Endodermal cell (in vitro differentiated cells): ENCODE data around the gene RBM4B. TPM values are rescaled to one million over a fixed set of nuclear protein-coding genes. Genes with fewer than 3 reads are reported as not detected.
"Not testable (repeated sequence)": the region's sequence is repeated elsewhere in the genome, so short reads cannot be mapped to it uniquely, and the experiment has no call there.

Source experiments
- DNase-seq: peaks from one replicate; pipeline ENCODE4 v3.0.0-alpha.2; 2017
- H3K27ac ChIP-seq: 2 replicates; pipeline ENCODE4 v1.5.1; 2013; ENCODE audit warnings: mild to moderate bottlenecking, low read depth, low read length, moderate library complexity
- H3K27me3 ChIP-seq: 2 replicates; pipeline ENCODE4 v1.6.1; 2013; ENCODE audit warnings: mild to moderate bottlenecking, low read length, moderate library complexity; ENCODE audit not compliant: insufficient read depth, control insufficient read depth, poor library complexity, severe bottlenecking
- H3K36me3 ChIP-seq: 2 replicates; pipeline ENCODE4 v1.7.0; 2013; ENCODE audit warnings: mild to moderate bottlenecking, low read length, moderate library complexity; ENCODE audit not compliant: control insufficient read depth, insufficient read depth
- H3K4me1 ChIP-seq: one replicate; pipeline ENCODE4 v1.7.0; 2013; ENCODE audit warnings: low read length; ENCODE audit not compliant: control insufficient read depth, insufficient read depth
- H3K4me3 ChIP-seq: 2 replicates; pipeline ENCODE4 v1.5.1; 2013; ENCODE audit warnings: mild to moderate bottlenecking, low read length, moderate library complexity
- H3K9ac ChIP-seq: 2 replicates; pipeline ENCODE4 v1.6.1; 2013; ENCODE audit warnings: mild to moderate bottlenecking, low read length, moderate library complexity; ENCODE audit not compliant: poor library complexity, severe bottlenecking; ENCODE audit errors: extremely low read depth
- H3K9me3 ChIP-seq: 2 replicates; pipeline ENCODE4 v1.6.1; 2013; ENCODE audit warnings: mild to moderate bottlenecking, low read length, moderate library complexity; ENCODE audit not compliant: control insufficient read depth
- H3K27ac Mint-ChIP-seq: 2 replicates; pipeline ENCODE4 v1.8.0; 2020; ENCODE audit warnings: mixed read lengths
- H3K27me3 Mint-ChIP-seq: 2 replicates; pipeline ENCODE4 v1.8.0; 2021; ENCODE audit warnings: mild to moderate bottlenecking, mixed read lengths; ENCODE audit not compliant: insufficient read depth
- H3K36me3 Mint-ChIP-seq: 2 replicates; pipeline ENCODE4 v1.8.0; 2020; ENCODE audit warnings: low read depth, mixed read lengths
- H3K4me1 Mint-ChIP-seq: 2 replicates; pipeline ENCODE4 v1.8.0; 2020; ENCODE audit warnings: mixed read lengths
- H3K4me3 Mint-ChIP-seq: 2 replicates; pipeline ENCODE4 v1.8.0; 2020; ENCODE audit warnings: mild to moderate bottlenecking, moderate library complexity, mixed read lengths
- H3K9me3 Mint-ChIP-seq: 2 replicates; pipeline ENCODE4 v1.8.0; 2020; ENCODE audit warnings: mild to moderate bottlenecking, mixed read lengths
- CTCF ChIP-seq: fragments of 200-600 bp; sonication (generic); conservative IDR thresholded peaks from 2 replicates; pipeline ENCODE4 v1.5.0; 2021; ENCODE audit warnings: antibody characterized with exemption, mild to moderate bottlenecking
- WGBS, 2 experiments: methylation state at CpG; one replicate each; pipeline versions ENCODE4 v1.1.5 to v1.1.7; 2013; ENCODE audit warnings: missing lambda C conversion rate in 2 of 2, mixed read lengths in 1 of 2; ENCODE audit not compliant: insufficient coverage in 1 of 2, insufficient read length in 1 of 2; 5-methylcytosine and 5-hydroxymethylcytosine counted together
- long read RNA-seq, 4 experiments: library from polyadenylated mRNA in 2 of 4; library from RNA in 1 of 4; library from capped mRNA in 1 of 4; stranded (forward) in 3 of 4; unstranded in 1 of 4; transcript quantifications; one replicate each; pipeline ENCODE4 v2.0.0, GENCODE V29; 2020 to 2021; ENCODE audit warnings: inconsistent platforms in 1 of 4
- polyA plus RNA-seq, 2 experiments: library from polyadenylated mRNA; stranded (reverse); fragments of 50-300 nt; gene quantifications; one replicate each; pipeline ENCODE4 v1.2.3, GENCODE V29; 2013
- total RNA-seq, 2 donors: library from RNA; stranded (reverse); fragmentation: NEBNext Ultra II Directional in 1 of 2; extraction: Animal tissue kit (Norgen Biotek cat#: 25700) in 1 of 2; gene quantifications; 2 replicates in 1 of 2; 3 replicates in 1 of 2; pipeline ENCODE4 v1.2.1, GENCODE V29; 2021

The RBM4B gene
- 10 to 100 TPM; 23.3 to 28.5 TPM for total RNA-seq
- 48.4 TPM for polyA plus RNA-seq (2013, experiment 1 of 2)
- polyA plus RNA-seq (2013, experiment 2 of 2), result 41.6 TPM
- long read RNA-seq, experiment 1, transcript RBM4B-206 (2 exons, 1,646 nt), result major isoform, 5 of 13 reads
- long read RNA-seq, experiment 1, partial matches to known transcripts, result 1 of 13 reads
- long read RNA-seq, experiment 1, other reads (novel, unspliced or antisense), result 5 of 13 reads
- long read RNA-seq, experiment 2, transcript RBM4B-206 (2 exons, 1,646 nt), result major isoform, 13 of 48 reads
- long read RNA-seq, experiment 2, transcript RBM4B-201 (4 exons, 1,840 nt), result minor isoform, 9 of 48 reads
- long read RNA-seq, experiment 2, partial matches to known transcripts, result 9 of 48 reads
- long read RNA-seq, experiment 2, other reads (novel, unspliced or antisense), result 16 of 48 reads
- long read RNA-seq, experiment 3, transcript RBM4B-206 (2 exons, 1,646 nt), result major isoform, 48 of 133 reads
- long read RNA-seq, experiment 3, transcript RBM4B-201 (4 exons, 1,840 nt), result minor isoform, 40 of 133 reads
- long read RNA-seq, experiment 3, partial matches to known transcripts, result 22 of 133 reads
- long read RNA-seq, experiment 3, other reads (novel, unspliced or antisense), result 22 of 133 reads
- long read RNA-seq, experiment 4, transcript RBM4B-201 (4 exons, 1,840 nt), result minor isoform, 10 of 63 reads
- long read RNA-seq, experiment 4, transcript RBM4B-206 (2 exons, 1,646 nt), result major isoform, 26 of 63 reads
- long read RNA-seq, experiment 4, partial matches to known transcripts, result 6 of 63 reads
- long read RNA-seq, experiment 4, other reads (novel, unspliced or antisense), result 20 of 63 reads

GRCh38 chr11:66677599-66678375 is at the start of gene RBM4B:
RBM4B (minus strand) TSS chr11:66677887; CDS start chr11:66677079, 808 bp downstream.
- H3K36me3 ChIP-seq, result peaks cover 26% of the 10 kb centered on the region

GRCh38 chr11:66725647-66726046 is 48.0 kb upstream of the RBM4B start:
- no peak for TF ChIP-seq CTCF
- Histone ChIP-seq H3K9ac (no peak overlapping the region), H3K27me3 (peaks cover 25% of the 10 kb centered on the region), H3K4me3 (no peak overlapping the region), H3K36me3 (peaks cover 4% of the 10 kb centered on the region), H3K27ac (no peak overlapping the region), H3K4me1 (peaks cover 11% of the 10 kb centered on the region), H3K9me3 (no peaks in the 10 kb centered on the region)
- no peak for DNase-seq
- no peak overlapping the region for H3K4me3 Mint-ChIP-seq
- H3K36me3 Mint-ChIP-seq, result no peaks in the 10 kb centered on the region
- 78 to 84% methylated on average over 10 of the region's 10 CpGs for WGBS, 2 experiments
- H3K9me3 Mint-ChIP-seq, result no peaks in the 10 kb centered on the region
- H3K4me1 Mint-ChIP-seq, result peaks cover 24% of the 10 kb centered on the region
- no peak overlapping the region for H3K27ac Mint-ChIP-seq
- H3K27me3 Mint-ChIP-seq, result peaks cover 43% of the 10 kb centered on the region

More at GRCh38 chr11:66677599-66678375, at the start of gene RBM4B:
- 1 to 4% methylated on average over 29 to 61 of the region's 61 CpGs for WGBS, 2 experiments
- Mint-ChIP-seq H3K4me3 (peak within 1 kb of the TSS; percentile 88), H3K27me3 (no peaks in the 10 kb centered on the region), H3K36me3 (peaks cover 20% of the 10 kb centered on the region), H3K4me1 (peaks cover 29% of the 10 kb centered on the region), H3K9me3 (no peaks in the 10 kb centered on the region), H3K27ac (peak within 1 kb of the TSS; percentile 99)
- Histone ChIP-seq H3K9me3 (no peaks in the 10 kb centered on the region), H3K27me3 (no peaks in the 10 kb centered on the region), H3K4me1 (no peaks in the 10 kb centered on the region), H3K27ac (peak within 1 kb of the TSS; percentile 99), H3K4me3 (peak within 1 kb of the TSS; percentile 97), H3K9ac (peak within 1 kb of the TSS; percentile 77)
- TF ChIP-seq CTCF, result no peak
- peak; percentile 99 for DNase-seq

GRCh38 chr11:66725114-66725513 is 47.4 kb upstream of the RBM4B start:
- no peak overlapping the region for H3K4me3 Mint-ChIP-seq
- H3K27ac Mint-ChIP-seq, result no peak overlapping the region
- H3K4me1 ChIP-seq, result peaks cover 11% of the 10 kb centered on the region
- H3K27ac ChIP-seq, result no peak overlapping the region
- H3K36me3 ChIP-seq, result peaks cover 6% of the 10 kb centered on the region
- WGBS, 2 experiments, result 97 to 100% methylated on average over 1 of the region's 1 CpG
- no peaks in the 10 kb centered on the region for H3K36me3 Mint-ChIP-seq
- peaks cover 24% of the 10 kb centered on the region for H3K4me1 Mint-ChIP-seq
- H3K9me3 ChIP-seq, result no peaks in the 10 kb centered on the region
- no peak for DNase-seq
- H3K9ac ChIP-seq, result no peak overlapping the region
- peaks cover 38% of the 10 kb centered on the region for H3K27me3 Mint-ChIP-seq
- peaks cover 25% of the 10 kb centered on the region for H3K27me3 ChIP-seq
- no peak overlapping the region for H3K4me3 ChIP-seq
- H3K9me3 Mint-ChIP-seq, result no peaks in the 10 kb centered on the region
- no peak for TF ChIP-seq CTCF

GRCh38 chr11:66724167-66724566 is 46.5 kb upstream of the RBM4B start:
- peaks cover 11% of the 10 kb centered on the region for H3K4me1 ChIP-seq
- H3K27me3 ChIP-seq, result peaks cover 17% of the 10 kb centered on the region
- not testable (repeated sequence) for H3K4me3 ChIP-seq, H3K36me3 Mint-ChIP-seq, H3K4me3 Mint-ChIP-seq, H3K9ac ChIP-seq, DNase-seq, H3K27ac Mint-ChIP-seq, H3K27ac ChIP-seq, H3K9me3 Mint-ChIP-seq, H3K9me3 ChIP-seq
- WGBS, 2 experiments, result 92 to 100% methylated on average over 3 to 5 of the region's 5 CpGs
- peaks cover 13% of the 10 kb centered on the region for H3K36me3 ChIP-seq
- Mint-ChIP-seq H3K27me3 (peaks cover 30% of the 10 kb centered on the region), H3K4me1 (peaks cover 24% of the 10 kb centered on the region)
